HG03457 (cell line): ENCODE data around the gene CDH4.

Source experiments
- ATAC-seq: cut with Tn5 transposase; IDR thresholded peaks from one replicate; pipeline ENCODE4 v1.9.1; 2021; ENCODE audit warnings: moderate number of reproducible peaks; ENCODE audit not compliant: unreplicated experiment

The CDH4 gene

DNA sequence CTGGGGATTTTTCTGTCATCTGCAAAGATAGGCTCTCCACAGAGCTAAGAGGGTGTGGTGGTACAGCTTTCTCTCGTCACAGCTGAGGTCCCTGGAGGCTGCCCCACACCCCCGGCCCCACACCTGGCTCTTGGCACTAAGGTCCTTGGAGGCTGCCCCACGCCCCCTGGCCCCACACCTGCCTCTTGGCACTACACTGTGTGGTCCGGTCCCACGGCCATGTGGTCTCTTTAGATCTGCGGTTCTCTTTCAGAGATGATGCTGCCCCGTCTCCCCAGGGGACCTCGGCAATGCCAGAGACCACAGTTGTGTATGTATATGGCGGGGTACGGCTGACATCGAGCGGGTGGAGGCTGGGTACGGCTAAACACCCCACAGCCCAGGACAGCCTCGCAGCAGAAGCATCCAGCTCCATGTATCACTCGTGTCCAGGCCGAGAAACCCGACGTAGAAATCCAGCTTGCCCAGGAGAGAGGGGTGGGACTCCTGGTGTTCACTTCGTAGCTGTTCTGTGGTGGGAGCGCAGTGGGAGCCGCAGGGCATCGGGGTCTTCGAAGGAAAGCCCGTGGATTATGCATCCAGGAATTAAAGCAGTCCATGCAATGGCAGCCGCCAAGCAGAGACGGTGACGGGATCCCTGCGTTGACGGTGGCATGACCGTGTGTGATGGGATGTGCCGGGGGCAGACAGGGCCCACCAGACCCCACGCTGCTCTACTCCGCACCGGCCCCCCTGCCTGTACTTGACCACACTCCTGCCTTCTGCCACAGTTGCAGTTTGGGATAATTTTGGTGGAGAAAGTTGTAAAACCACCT is 292.1 kb downstream of the CDH4 start:
- no peak for ATAC-seq

GRCh38 chr20:61544910-61545889 is 293.1 kb downstream of the CDH4 start:
- no peak for ATAC-seq

GRCh38 chr20:61546641-61547040 is 294.6 kb downstream of the CDH4 start:
- no peak for ATAC-seq

GRCh38 chr20:61548069-61548468 is 296.0 kb downstream of the CDH4 start:
- ATAC-seq = no peak

- no peak for ATAC-seq
Observed at GRCh38 chr20:61549865-61550264, 297.8 kb downstream of the CDH4 start.

DNA sequence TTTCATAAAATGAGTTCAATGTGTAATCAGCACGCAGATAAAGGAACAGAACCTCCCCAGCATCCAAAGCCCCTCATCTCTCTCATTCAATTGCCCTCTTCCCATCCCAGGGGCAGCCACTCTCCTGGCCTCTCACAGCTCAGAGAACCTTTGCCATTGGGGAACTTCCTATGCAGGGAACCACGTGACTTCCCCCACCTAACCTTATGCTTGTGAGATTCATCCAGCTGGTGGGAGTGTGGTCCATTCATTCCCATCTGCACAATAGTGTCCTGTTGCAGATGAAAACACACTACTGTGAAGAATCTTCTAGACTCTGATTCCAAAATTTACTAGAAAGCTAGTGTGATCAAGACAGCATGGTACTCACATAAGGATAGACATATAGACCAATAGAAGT is 299.3 kb downstream of the CDH4 start:
- ATAC-seq = no peak

GRCh38 chr20:61554617-61555016 is 302.6 kb downstream of the CDH4 start:
- ATAC-seq = no peak

- no peak for ATAC-seq
Observed at GRCh38 chr20:61555566-61555965, 303.5 kb downstream of the CDH4 start.

DNA sequence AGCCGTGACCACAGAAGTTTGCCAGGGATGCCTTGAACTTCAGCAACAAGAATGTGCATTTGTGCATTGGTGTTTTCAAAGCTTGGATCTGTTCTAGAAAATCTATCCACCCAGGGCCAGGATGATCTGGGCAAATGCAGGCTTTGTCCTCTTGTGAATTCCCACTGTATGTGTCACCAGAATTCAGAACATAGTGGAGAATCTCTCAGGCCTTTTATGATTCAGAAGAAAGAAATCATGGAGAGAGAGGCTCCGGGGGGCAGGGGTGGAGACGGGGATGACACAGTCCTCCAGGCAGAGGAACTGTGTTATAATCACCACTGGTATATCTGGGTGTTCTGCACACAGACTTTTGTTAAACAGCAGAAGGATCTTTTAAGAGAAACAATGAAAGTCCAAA is 304.1 kb downstream of the CDH4 start:
- no peak for ATAC-seq

- ATAC-seq = no peak
Observed at GRCh38 chr20:61556673-61557072, 304.6 kb downstream of the CDH4 start.

GRCh38 chr20:61557621-61558020 is 305.6 kb downstream of the CDH4 start:
- no peak for ATAC-seq

GRCh38 chr20:61558726-61559125 is 306.7 kb downstream of the CDH4 start:
- ATAC-seq = no peak

- no peak for ATAC-seq
Observed at GRCh38 chr20:61559706-61560315, 307.8 kb downstream of the CDH4 start.

- ATAC-seq = no peak
Observed at GRCh38 chr20:61560361-61560853, 308.3 kb downstream of the CDH4 start.

DNA sequence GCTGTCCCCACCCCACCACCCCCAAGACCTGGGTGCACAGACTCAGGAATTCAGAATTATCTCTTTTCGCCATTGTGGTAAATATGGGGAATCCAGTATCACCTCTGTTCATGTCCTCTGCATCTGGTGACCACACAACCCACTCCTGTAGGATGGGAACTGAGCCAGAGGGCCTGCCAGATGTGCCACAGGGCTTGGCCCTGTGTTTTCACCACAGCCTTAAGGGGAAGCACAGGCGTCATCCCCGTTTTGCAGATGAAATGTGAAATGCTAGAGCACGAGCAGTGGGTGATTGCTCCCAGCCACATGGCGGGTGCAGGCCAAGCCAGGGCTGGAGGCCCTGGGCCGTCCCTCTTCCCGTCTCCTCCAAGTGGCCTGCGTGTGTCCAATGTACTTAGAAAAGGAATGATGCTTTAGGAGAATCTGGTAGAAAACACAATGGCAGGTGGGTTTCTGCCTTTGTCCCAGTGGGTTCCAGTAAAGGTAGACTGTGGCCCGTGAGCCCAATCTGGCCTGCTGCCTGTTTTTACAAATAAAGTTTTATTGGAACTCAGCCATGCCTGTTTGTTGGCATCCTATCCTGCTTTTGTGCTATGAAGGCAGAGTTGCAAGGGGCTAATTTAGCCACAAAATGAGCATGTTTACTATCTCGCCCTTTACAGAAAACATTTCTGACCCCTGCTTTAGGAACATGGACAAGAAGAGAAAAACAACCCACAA is 309.2 kb downstream of the CDH4 start:
- no peak for ATAC-seq

DNA sequence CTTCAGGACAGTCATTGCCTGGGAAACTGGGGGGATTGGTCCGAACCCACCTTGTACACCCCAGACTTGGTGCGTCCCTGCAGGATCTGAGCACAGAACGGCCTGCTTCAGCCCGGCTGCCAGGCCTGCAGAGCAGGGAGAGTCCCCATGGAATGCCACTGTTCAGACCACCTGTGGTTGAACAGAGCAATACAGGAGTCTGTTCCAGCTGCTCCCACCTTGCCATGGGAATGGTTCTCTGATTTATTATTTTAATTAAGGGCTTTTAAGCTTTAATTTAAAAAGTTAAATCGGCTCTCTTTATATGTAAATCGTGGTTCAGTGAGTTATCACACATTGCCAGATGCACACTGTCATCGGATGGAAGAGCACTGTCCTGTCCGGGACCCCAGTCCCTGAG is 310.4 kb downstream of the CDH4 start:
- ATAC-seq = no peak

DNA sequence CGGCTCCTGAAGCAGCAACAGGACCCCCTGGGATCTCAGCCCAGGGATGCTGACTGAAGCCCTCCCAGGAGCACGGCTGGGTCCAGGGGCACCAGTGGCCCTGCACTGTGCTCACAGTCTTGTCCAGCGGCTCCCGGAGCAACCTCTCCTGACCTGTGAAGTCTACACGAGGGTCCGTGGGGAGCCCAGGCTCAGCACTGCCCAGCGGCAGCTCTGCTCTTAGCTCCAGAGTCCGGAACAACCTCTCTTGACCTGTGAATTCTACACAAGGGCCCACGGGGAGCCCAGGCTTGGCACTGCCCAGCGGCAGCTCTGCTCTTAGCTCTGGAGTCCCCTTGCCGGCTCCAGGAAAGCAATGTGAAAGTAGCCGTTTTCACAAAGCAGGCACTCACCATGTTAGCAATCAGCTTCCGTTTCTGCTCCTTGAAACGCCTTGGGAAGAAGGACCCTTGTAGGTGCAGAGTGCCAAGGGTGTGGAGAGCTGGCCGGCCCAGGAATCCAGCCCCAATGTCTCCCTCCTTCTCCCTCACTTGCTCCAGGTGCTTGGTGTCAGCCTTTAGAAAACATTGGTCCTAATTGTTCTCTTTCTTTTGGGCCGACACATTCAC is 310.9 kb downstream of the CDH4 start:
- no peak for ATAC-seq

DNA sequence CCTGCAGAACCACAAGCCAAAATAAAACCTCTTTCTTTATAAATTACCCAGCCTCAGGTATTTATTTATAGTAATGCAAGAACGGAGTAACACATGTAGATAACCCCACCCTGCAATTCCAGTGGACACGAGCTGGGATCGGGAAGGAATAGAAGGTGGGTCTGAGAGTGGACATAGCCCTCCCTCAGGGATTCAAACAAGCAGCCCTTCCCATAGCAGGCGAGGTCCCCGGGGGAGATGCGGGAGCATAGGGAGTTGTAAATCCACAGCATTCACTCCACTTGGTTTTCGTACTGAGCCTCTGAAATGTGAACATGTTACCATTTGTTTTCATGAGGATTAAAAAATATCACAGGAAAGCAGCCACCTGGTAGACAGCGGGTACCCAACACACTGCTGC is 312.6 kb downstream of the CDH4 start:
- no peak for ATAC-seq

GRCh38 chr20:61565791-61566190 is 313.7 kb downstream of the CDH4 start:
- ATAC-seq = no peak

DNA sequence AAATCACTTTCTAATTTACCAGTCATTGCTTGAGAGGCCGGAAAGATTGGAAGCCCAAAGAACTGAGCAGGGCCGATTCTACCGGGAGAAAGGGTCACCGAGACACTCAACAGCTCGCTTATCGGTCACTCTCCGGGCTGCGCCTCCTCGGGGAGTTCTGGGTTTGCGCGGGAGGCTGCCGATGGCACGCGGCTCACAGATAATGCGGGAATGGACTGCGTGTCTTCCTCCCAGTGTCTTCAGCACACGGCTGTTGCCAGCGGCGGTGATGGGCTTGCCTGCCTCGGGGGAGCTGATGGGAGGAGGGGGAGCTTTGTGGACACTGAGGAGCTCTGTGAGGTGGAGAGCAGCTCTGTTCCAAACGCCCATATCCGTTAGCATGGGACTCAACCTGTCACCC is 314.6 kb downstream of the CDH4 start:
- no peak for ATAC-seq
